Measurements from ENCODE around the gene TBC1D1. TPM values are rescaled to one million over a fixed set of nuclear protein-coding genes. Genes with fewer than 3 reads are reported as not detected.

TBC1D1 gene
- total RNA-seq, 4 donors from 2014 or later, result 15.9 to 24.0 (median 20.0) TPM

- no peak for DNase-seq (ENCODE audit: low spot score in 2 of 2)
- intact Hi-C loops (cut with DNase I; ENCODE audit: low total_unique reads), result no loop called here
- TF ChIP-seq, protein P1, sequence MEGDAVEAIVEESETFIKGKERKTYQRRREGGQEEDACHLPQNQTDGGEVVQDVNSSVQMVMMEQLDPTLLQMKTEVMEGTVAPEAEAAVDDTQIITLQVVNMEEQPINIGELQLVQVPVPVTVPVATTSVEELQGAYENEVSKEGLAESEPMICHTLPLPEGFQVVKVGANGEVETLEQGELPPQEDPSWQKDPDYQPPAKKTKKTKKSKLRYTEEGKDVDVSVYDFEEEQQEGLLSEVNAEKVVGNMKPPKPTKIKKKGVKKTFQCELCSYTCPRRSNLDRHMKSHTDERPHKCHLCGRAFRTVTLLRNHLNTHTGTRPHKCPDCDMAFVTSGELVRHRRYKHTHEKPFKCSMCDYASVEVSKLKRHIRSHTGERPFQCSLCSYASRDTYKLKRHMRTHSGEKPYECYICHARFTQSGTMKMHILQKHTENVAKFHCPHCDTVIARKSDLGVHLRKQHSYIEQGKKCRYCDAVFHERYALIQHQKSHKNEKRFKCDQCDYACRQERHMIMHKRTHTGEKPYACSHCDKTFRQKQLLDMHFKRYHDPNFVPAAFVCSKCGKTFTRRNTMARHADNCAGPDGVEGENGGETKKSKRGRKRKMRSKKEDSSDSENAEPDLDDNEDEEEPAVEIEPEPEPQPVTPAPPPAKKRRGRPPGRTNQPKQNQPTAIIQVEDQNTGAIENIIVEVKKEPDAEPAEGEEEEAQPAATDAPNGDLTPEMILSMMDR (IDR thresholded peaks at IDR 0.05), result no peak
- no peak for TF ChIP-seq POLR2A (IDR thresholded peaks at IDR 0.05)
- 91 to 98% methylated on average over 8 of the region's 8 CpGs for WGBS, 2 donors
- no peak overlapping the region for H3K4me3 ChIP-seq (ENCODE audit: low read depth, poor library complexity, severe bottlenecking)
Observed at GRCh38 chr4:38135201-38135600, 244.3 kb downstream of the TBC1D1 start.

DNA sequence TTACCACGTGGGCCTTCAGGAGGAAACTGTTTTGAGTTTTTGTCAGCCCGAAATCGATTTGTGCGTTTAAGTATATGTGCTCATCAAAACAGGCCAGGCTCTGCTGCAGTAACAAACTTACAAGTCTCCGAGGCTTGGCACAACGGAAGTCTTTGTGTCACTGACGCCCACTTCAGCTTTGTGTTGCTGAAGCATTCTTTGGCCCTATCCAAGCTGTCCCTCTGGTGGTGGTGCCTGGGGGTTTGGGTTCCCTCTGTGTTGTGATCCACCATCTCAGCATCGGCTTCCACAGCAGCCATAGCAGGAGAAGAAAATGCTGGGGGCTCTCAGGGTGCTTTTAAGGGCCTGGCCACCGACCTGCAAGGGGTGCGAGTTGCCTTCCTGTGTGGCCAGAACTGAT is 245.7 kb downstream of the TBC1D1 start:
- DNase-seq (ENCODE audit: low spot score in 2 of 2), result no peak
- intact Hi-C loops (cut with DNase I; ENCODE audit: low total_unique reads), result no loop called here
- WGBS, 2 donors, result 92 to 95% methylated on average over 10 of the region's 10 CpGs
- no peak overlapping the region for H3K4me3 ChIP-seq (ENCODE audit: low read depth, poor library complexity, severe bottlenecking)
- no peak for TF ChIP-seq POLR2A (IDR thresholded peaks at IDR 0.05)
- TF ChIP-seq, protein P1 (IDR thresholded peaks at IDR 0.05), result no peak

- no peak overlapping the region for H3K4me3 ChIP-seq (ENCODE audit: low read depth, poor library complexity, severe bottlenecking)
- WGBS, 2 donors, result 84 to 87% methylated on average over 17 of the region's 17 CpGs
Observed at GRCh38 chr4:38137080-38137479, 246.2 kb downstream of the TBC1D1 start.

GRCh38 chr4:38138363-38138762 is 247.5 kb downstream of the TBC1D1 start:
- WGBS, 2 donors, result 90 to 93% methylated on average over 4 of the region's 4 CpGs
- intact Hi-C loops (cut with DNase I; ENCODE audit: low total_unique reads), result no loop called here
- H3K4me3 ChIP-seq (ENCODE audit: low read depth, poor library complexity, severe bottlenecking), result no peak overlapping the region
- no peak for DNase-seq (ENCODE audit: low spot score in 2 of 2)
- TF ChIP-seq POLR2A (IDR thresholded peaks at IDR 0.05), result no peak
- TF ChIP-seq, protein P1 (IDR thresholded peaks at IDR 0.05), result no peak

More at GRCh38 chr4:38137080-38137479, 246.2 kb downstream of the TBC1D1 start:
- TF ChIP-seq, protein P1 (IDR thresholded peaks at IDR 0.05), result no peak
- no peak for TF ChIP-seq POLR2A (IDR thresholded peaks at IDR 0.05)
- intact Hi-C loops (cut with DNase I; ENCODE audit: low total_unique reads), result no loop called here
- DNase-seq (ENCODE audit: low spot score in 2 of 2), result no peak

- WGBS, 2 donors, result 95 to 98% methylated on average over 4 of the region's 4 CpGs
- no peak overlapping the region for H3K4me3 ChIP-seq (ENCODE audit: low read depth, poor library complexity, severe bottlenecking)
- TF ChIP-seq, protein P1 (IDR thresholded peaks at IDR 0.05), result no peak
- no peak for TF ChIP-seq POLR2A (IDR thresholded peaks at IDR 0.05)
- DNase-seq (ENCODE audit: low spot score in 2 of 2), result no peak
- intact Hi-C loops (cut with DNase I; ENCODE audit: low total_unique reads), result no loop called here
Observed at GRCh38 chr4:38139187-38139586, 248.3 kb downstream of the TBC1D1 start.

GRCh38 chr4:38140643-38141203 is 249.8 kb downstream of the TBC1D1 start:
- no peak for DNase-seq (ENCODE audit: low spot score in 2 of 2)
- TF ChIP-seq, protein P1 (IDR thresholded peaks at IDR 0.05), result no peak
- no peak for TF ChIP-seq POLR2A (IDR thresholded peaks at IDR 0.05)
- H3K4me3 ChIP-seq (ENCODE audit: low read depth, poor library complexity, severe bottlenecking), result no peak overlapping the region
- WGBS, 2 donors, result 87 to 91% methylated on average over 1 of the region's 1 CpG
- intact Hi-C loops (cut with DNase I; ENCODE audit: low total_unique reads), result no loop called here
